C4-2B (cell line): ENCODE data around the gene C1orf21.

Experiments
- H3K27ac ChIP-seq: fragments of 450-650 bp; 2 replicates; pipeline ENCODE4 v1.5.1; 2017
- ZFX ChIP-seq: fragments of 450-650 bp; IDR thresholded peaks from 2 replicates; pipeline ENCODE4 v1.6.1; 2017
- TF ChIP-seq, protein P1 (sequence below): fragments of 450-650 bp; conservative IDR thresholded peaks from 2 replicates; pipeline ENCODE4 v1.5.1; 2017; ENCODE audit warnings: mild to moderate bottlenecking

The C1orf21 gene

DNA sequence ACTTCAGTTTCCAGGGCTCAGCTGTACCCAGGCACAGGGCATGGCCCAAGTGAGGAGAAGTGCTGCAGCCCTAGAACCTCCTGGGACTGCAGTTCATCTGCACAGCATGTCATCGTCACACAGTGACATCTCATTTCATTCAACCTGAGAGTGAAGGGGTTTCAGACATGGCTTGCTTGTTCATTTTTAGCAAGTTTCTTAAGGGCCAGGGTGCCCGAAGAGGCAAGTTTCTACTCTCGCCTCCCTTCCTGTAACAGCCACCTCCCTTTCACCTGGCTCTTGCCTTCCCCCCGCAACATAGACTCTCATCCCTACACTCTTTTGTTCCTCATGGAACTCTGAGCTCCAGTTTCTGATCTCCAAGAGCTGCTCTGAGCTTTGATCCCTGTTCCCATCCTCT, 108.1 kb downstream of the C1orf21 start:
- no peak for TF ChIP-seq ZFX
- TF ChIP-seq, protein P1, sequence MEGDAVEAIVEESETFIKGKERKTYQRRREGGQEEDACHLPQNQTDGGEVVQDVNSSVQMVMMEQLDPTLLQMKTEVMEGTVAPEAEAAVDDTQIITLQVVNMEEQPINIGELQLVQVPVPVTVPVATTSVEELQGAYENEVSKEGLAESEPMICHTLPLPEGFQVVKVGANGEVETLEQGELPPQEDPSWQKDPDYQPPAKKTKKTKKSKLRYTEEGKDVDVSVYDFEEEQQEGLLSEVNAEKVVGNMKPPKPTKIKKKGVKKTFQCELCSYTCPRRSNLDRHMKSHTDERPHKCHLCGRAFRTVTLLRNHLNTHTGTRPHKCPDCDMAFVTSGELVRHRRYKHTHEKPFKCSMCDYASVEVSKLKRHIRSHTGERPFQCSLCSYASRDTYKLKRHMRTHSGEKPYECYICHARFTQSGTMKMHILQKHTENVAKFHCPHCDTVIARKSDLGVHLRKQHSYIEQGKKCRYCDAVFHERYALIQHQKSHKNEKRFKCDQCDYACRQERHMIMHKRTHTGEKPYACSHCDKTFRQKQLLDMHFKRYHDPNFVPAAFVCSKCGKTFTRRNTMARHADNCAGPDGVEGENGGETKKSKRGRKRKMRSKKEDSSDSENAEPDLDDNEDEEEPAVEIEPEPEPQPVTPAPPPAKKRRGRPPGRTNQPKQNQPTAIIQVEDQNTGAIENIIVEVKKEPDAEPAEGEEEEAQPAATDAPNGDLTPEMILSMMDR: no peak
- H3K27ac ChIP-seq: no peak overlapping the region

- H3K27ac ChIP-seq: no peak overlapping the region
- TF ChIP-seq, protein P1: no peak
- no peak for TF ChIP-seq ZFX
Observed at GRCh38 chr1:184497959-184498723, 111.3 kb downstream of the C1orf21 start.

DNA sequence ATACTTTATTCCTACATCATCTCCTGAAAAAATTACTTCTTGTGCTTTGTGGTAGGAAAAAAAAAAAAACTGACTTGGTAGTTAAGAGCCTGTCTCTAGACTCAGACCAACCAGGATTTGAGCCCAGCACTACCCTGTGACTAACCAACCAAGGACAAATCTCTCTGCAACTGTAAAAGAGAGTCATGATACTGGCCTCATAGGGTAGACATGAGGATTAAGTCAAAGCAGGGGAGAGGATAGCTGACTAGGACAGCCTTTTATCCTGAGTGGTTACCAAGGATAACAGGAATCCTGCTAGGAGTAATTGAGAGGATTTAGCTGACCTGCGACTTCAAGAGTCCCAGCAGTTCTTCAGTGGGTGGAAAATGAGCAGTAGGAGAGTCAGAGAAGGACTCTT, 112.8 kb downstream of the C1orf21 start:
- H3K27ac ChIP-seq: no peak overlapping the region
- TF ChIP-seq ZFX: no peak
- TF ChIP-seq, protein P1: no peak

GRCh38 chr1:184502161-184502560, 115.3 kb downstream of the C1orf21 start:
- TF ChIP-seq ZFX: no peak
- TF ChIP-seq, protein P1: no peak
- no peak overlapping the region for H3K27ac ChIP-seq

DNA sequence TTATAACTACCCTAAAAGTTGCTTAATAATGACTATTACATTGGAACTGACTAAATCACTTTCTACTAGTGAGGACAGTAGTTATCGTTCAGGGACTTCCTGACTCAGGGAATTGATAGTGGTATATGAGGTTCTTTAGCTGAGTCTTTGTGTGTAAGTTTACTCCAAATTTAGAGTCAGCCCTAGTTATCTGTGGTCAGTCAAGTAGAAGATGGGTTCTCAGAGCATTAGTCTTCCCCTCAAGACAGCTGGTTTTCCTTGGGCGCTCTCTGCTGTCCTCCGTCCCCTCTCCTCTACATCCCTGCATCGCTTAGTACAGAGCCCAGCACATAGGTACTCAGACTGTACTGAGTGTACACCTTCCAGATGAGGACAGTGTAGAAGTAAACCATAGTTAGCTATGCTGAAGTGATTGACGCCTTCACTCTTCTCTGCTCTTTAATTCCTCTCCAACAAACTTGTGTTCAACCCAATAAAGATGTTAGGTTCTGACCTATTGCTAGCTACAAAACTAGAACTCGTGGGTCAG, 116.5 kb downstream of the C1orf21 start:
- H3K27ac ChIP-seq: no peak overlapping the region
- TF ChIP-seq, protein P1: no peak
- no peak for TF ChIP-seq ZFX

DNA sequence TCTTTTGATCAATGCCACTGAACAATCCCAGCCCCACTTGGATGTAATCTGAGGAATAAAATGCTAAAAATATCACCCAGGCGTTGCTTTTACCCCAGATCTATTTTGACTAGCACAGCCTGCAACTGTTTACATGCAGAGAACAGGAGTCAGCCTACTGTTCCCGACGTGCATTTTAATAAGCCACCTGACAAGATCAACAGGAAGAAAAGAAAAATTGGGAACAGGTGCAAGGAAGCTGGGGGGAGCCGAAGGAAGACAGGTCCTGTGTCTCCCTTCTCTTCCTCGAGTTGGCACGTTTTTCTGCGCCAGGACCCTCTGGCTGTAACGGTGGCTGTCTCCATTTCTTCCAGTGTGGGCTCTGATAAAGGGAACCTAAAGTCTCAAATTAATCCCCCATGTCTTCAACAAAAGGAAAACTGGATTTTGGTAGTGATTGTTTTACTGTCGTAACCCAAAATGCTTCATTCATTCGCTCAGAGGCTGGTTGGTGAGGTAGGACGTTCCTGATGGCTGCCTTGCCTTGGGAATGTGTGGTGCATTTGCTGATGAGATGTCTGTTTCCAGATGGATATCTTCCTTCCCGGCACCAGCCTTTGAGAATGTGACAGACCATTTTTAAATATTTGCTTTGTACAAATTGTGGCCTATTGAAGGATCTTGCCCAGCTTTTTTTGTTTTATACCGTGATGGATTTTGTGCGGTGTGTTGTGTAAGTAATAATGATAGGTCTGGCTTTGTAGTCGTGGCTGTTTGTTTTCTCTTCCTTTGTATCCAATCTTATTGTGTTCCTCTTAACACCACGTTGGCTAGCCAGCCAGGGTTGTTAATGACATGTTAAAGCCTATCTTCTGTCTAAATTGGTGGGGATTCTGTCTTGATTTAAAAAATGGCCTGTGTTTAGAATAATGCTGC, 117.5 kb downstream of the C1orf21 start:
- TF ChIP-seq, protein P1: no peak
- no peak for TF ChIP-seq ZFX
- peak overlapping the region; percentile 42; the same call in 1 of the 2 replicates for H3K27ac ChIP-seq

GRCh38 chr1:184504955-184505338, 118.1 kb downstream of the C1orf21 start:
- TF ChIP-seq, protein P1: no peak
- no peak for TF ChIP-seq ZFX
- H3K27ac ChIP-seq: no peak overlapping the region
